Stimulated activated CD4-positive, alpha-beta T cell treated with anti-CD3 and anti-CD28 coated beads, Interleukin-1b, Interleukin-23, amount 100 ng/mL, for 24 hours (primary cell): ENCODE measurements around the gene TTC28.

Experiments
- DNase-seq, 4 experiments: peaks; one replicate each; pipeline ENCODE4 v3.0.0-alpha.2; 2020; ENCODE audit warnings: low read depth in 4 of 4, low spot score in 1 of 4

TTC28 gene

GRCh38 chr22:28297504-28297903 is 382.1 kb downstream of the TTC28 start:
- no peak for DNase-seq

GRCh38 chr22:28296452-28296851 is 383.2 kb downstream of the TTC28 start:
- no peak for DNase-seq

- DNase-seq = no peak
Observed at GRCh38 chr22:28283068-28283654, 396.5 kb downstream of the TTC28 start.

- DNase-seq = no peak
Observed at GRCh38 chr22:28282405-28283067, 397.1 kb downstream of the TTC28 start.

- DNase-seq = no peak
Observed at GRCh38 chr22:28279888-28280287, 399.8 kb downstream of the TTC28 start.

- no peak for DNase-seq
Observed at GRCh38 chr22:28269277-28269676, 410.4 kb downstream of the TTC28 start.

- no peak for DNase-seq
Observed at GRCh38 chr22:28268850-28269249, 410.8 kb downstream of the TTC28 start.

GRCh38 chr22:28268171-28268570 is 411.5 kb downstream of the TTC28 start:
- DNase-seq = no peak

- no peak for DNase-seq
Observed at GRCh38 chr22:28260619-28261018, 419.0 kb downstream of the TTC28 start.

- no peak for DNase-seq
Observed at GRCh38 chr22:28259774-28260312, 419.8 kb downstream of the TTC28 start.

- no peak for DNase-seq
Observed at GRCh38 chr22:28254396-28254795, 425.2 kb downstream of the TTC28 start.

GRCh38 chr22:28252539-28252938 is 427.1 kb downstream of the TTC28 start:
- no peak for DNase-seq

GRCh38 chr22:28250036-28250695 is 429.5 kb downstream of the TTC28 start:
- no peak for DNase-seq

GRCh38 chr22:28249402-28249801 is 430.2 kb downstream of the TTC28 start:
- DNase-seq = no peak

GRCh38 chr22:28247667-28248363 is 431.8 kb downstream of the TTC28 start:
- DNase-seq = no peak

- DNase-seq = no peak
Observed at GRCh38 chr22:28247136-28247535, 432.5 kb downstream of the TTC28 start.

GRCh38 chr22:28246397-28246796 is 433.2 kb downstream of the TTC28 start:
- DNase-seq = no peak

GRCh38 chr22:28245579-28246224 is 433.9 kb downstream of the TTC28 start:
- no peak for DNase-seq

GRCh38 chr22:28244757-28245156 is 434.9 kb downstream of the TTC28 start:
- DNase-seq = no peak

- DNase-seq = no peak
Observed at GRCh38 chr22:28243539-28243938, 436.1 kb downstream of the TTC28 start.

GRCh38 chr22:28241656-28242290 is 437.9 kb downstream of the TTC28 start:
- DNase-seq = no peak
